SW480 (cell line): Measurements from ENCODE around the gene MYBL2.
A peak's percentile ranks its signal among the peaks of the same experiment; 100 is the strongest.
"Not testable (repeated sequence)": the region's sequence is repeated elsewhere in the genome, so short reads cannot be mapped to it uniquely, and the experiment has no call there.

Source experiments
- DNase-seq: peaks from one replicate; pipeline ENCODE4 v3.0.0-alpha.2; 2016; ENCODE audit warnings: low spot score

MYBL2 gene

DNA sequence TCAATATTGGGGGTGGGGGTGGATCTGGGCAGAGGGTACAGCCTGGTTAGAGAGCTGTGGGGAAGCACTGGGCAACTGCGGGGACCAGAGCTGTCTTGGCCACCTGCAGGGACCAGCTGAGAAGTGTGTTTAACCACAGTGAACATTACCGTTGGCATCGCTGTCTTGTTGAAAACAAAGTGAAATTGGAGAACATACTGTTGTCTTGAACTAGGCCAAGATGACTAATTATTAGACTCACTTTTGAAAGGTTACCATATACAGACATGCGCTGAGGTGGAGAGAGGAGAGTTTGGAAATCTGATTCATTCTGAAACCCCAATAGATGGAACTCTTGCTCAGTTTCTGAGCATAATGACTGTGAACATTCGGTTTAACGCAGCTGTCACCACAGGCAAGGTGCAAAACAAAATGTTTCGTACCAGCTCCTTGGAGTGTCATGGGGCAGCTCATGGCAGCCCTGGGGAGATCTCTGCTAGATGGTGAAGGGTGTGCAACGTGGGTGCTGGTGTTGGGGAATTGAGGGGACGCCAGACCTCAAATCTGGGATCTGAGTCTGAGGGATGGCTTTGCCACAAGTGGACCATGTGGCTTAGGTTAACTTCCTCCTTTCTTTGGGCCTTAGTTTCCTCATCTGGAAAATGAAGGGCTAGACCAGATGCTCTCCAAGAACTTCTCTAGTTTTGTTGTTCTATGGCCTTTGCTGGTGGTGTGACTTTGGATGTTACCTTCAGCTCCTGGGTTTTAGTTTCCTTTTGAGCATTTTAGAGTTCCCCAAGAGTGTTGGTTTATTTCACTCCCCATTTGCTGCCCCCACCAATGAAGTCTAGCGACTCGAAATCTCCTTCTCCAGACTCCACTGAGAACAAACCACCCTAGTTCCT is 84.5 kb downstream of the MYBL2 start:
- DNase-seq = no peak

DNA sequence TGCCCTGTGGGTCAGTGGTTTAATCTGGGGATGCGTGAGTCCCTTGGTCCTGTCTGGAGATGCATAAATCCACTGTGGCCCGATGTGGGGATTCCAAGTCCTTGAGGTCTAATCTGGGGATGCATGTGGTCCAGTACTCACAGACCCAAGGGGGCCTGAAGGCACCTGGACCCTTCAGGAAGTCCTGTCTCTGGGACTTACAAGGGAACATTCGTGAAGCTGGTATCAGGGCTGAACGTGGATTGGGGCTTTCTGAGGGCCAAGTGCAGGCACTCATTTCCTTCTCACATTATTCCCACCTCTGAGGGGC is 85.1 kb downstream of the MYBL2 start:
- no peak for DNase-seq

DNA sequence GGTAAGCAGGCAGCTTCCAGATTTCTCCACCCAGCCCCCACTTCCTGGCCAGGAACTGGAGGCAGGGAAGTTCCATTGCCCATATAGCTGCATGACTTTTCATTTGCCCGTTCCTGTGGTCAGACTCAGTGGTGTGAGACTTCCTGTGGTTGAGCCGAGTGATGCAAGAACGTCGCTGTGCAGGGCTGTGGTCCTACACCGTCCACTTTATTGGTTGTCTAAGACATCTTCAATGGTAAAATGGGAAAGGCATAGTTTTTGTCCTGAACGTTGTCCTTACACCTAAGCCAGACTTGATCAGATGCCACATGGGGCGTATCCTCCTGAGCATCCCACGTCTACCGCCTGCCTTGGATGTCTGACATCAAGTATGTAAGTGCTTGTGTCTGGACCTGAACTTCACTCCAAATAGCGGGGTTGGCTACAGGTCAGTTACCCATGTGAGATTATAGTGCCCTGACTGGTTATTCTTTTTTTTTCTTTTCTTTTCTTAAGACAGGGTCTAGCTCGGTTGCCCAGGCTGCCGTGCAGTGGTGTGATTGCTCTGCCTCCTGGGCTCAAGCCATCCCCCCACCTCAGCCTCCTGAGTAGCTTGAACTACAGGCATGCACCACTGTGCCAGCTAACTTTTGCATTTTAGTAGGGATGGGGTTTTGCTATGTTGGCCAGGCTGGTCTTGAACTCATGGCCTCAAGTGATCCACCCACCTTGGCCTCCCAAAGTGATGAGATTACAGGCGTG is 85.8 kb downstream of the MYBL2 start:
- DNase-seq = peak; percentile 86

DNA sequence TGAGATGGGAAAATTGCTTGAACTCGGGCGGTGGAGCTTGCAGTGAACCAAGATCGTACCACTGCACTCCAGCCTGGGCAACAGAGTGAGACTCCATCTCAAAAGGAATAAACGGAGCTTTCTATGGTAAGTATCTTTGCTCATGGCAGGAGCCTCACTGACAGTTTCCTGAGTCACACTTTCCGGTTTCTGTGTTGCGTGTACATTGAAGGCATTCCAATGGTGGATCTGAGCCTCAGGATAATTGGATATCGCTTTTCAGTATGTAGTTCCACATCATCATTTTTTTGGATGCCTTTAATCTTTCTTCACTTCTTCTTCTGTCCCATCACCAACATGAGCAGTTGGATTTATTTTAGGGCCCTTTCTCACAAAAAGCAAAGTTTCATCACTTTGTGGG is 88.5 kb downstream of the MYBL2 start:
- DNase-seq = no peak

DNA sequence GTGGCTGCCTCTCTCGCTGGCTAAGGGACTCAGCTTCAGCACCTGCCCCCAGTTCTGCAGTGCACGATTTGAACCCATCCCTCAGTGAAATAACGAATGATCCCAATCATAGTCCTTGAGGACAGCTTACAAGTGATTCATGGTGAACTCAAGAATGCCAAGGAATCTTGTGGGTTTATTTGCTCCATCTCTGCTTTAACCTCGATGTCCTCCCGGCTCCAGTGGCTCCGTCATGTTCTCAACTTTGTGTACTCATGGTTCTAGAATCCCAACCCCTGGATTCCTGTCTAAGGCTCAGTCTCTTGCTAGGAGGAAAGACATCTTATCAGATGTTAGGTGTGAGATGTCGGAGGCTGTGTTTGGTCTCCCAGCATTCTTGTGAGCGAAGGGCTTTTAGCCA is 88.9 kb downstream of the MYBL2 start:
- no peak for DNase-seq

DNA sequence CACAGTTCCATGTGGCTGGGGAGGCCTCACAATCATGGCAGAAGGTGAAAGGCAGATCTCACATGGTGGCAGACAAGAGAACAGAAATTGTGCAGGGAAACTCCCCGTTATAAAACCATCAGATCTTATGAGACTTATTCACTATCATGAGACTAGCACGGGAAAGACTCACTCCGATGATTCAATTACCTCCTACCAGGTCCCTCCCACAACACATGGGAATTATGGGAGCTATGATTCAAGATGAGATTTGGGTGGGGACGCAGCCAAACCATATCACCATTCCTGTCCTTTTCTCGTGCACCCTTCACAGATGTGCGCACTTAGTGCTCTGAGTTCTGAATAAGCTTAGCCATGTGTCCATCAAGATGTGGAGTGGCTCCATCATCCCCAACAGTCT is 91.0 kb downstream of the MYBL2 start:
- not testable (repeated sequence) for DNase-seq

DNA sequence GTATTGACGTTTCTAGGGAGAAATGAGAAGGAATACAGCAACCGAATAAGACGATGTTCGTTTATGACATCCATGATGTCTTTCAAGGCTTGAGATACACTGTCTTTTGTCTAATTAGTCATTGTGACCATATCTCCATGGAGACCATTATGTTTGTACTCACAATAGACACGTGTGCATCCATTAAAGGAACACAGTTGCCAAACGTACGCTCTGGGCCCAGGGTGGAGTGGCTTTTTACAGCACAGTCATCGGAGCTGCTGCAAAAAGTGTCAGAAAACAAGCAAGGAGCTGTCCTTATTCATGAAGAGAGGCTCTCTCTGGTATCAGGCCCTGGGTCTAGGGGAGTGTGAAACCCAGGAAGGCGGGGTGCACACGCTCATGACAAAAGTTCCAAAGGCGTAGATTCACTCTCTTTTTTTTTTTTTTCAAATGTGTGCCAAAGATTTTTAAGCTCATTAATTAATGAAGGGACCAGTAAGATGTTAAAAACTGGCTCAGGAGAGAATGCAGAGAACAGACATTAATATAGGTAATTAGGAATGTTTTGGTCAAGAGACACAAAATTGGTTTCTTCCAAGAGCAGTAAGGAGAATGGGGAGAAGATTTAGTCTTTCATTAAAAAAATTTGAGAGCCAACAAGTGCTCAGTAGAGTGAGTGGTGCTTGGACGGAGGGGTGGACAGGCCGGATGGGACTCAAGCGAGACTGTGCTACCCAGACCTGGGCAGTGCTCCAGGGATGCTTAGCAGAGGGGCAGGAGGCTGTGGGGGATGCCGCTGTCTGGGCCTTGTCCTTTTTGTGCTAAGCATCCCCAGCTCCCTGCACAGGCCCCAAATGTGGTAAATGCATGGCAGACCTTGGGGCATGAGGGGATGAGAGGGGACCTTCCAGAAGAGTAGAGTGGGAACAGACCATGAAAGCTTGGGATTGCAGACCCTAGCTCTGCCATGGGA is 94.7 kb downstream of the MYBL2 start:
- no peak for DNase-seq

DNA sequence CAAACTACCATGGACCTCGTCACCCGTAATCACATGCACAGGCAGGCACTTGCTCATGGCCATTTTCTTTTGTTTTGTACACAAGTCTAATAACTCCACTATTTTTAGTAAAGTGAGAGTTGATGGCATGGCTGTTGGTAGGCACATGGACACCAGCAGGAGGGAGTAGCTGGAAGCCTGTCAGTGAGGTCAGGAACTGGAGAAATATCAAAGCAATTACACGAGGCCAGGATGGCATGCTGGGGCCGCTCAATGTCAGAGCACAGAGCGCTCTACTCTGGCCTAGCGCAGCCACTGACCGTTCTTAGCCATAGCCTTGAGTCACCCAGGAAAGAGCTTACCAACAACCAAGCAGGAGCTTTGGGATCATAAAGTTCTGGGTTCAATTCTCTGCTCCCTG is 96.0 kb downstream of the MYBL2 start:
- DNase-seq = no peak

DNA sequence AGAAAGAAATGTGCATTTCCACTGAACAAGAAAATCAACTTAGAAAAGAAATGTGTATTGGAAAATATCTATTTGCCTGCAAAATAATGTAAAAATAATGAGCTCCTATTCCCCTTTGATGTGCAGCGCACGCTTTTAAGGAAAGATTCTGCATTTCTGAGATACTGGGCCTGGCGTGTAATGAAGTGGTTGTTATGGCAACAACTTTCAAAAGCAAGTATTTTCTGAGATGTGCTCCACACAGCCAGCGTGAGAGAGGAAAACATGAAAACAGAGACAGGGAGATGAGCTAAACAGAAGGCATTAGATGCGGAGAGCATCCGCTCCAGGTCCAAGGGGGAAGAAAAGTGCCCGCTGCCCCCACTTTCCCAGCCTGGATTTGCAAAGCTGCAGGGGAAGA is 99.0 kb downstream of the MYBL2 start:
- DNase-seq = no peak
